Nephron progenitor cell (in vitro differentiated cells): ENCODE measurements around the gene CDC40.

Experiments
- DNase-seq: peaks from one replicate; pipeline ENCODE4 v3.0.0; 2021
- H3K27ac Mint-ChIP-seq: 2 replicates; pipeline ENCODE4 v1.8.0; 2021; ENCODE audit warnings: mild to moderate bottlenecking, moderate library complexity, mixed read lengths
- H3K27me3 Mint-ChIP-seq: 2 replicates; pipeline ENCODE4 v1.8.0; 2021; ENCODE audit warnings: mild to moderate bottlenecking, low read depth, mixed read lengths; ENCODE audit not compliant: poor library complexity
- H3K36me3 Mint-ChIP-seq: 2 replicates; pipeline ENCODE4 v1.8.0; 2021; ENCODE audit warnings: low read depth, mixed read lengths
- H3K4me1 Mint-ChIP-seq: 2 replicates; pipeline ENCODE4 v1.8.0; 2021; ENCODE audit warnings: mixed read lengths
- H3K4me3 Mint-ChIP-seq: 2 replicates; pipeline ENCODE4 v1.8.0; 2021; ENCODE audit warnings: mild to moderate bottlenecking, moderate library complexity, mixed read lengths
- H3K9me3 Mint-ChIP-seq: 2 replicates; pipeline ENCODE4 v1.8.0; 2021; ENCODE audit warnings: mild to moderate bottlenecking, moderate library complexity, mixed read lengths
- CTCF ChIP-seq: fragments of 200-600 bp; sonication (generic); IDR thresholded peaks from 2 replicates; pipeline ENCODE4 v1.5.0; 2021; ENCODE audit warnings: antibody characterized with exemption

The CDC40 gene

DNA sequence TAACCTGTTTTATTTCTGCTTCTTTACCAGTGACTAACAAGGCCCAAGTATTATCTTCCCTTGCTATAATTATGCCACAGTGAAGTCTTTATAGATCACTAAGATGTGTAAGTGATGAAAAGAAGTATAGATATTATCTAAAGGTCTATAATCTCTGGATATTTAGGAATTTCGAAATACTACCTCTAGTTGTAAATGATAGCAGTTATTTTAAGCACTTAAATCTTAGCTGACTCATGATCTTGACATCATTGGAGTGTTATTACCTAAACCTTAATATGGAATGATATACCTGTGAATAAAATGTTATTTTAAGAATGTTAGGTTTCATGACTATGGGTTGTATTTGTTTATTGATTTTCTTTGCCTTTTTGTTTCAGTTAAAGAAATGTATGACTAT is 31.5 kb downstream of the CDC40 start:
- peaks cover 60% of the 10 kb centered on the region for H3K36me3 Mint-ChIP-seq
- H3K4me1 Mint-ChIP-seq, result no peaks in the 10 kb centered on the region
- H3K27me3 Mint-ChIP-seq, result no peaks in the 10 kb centered on the region

DNA sequence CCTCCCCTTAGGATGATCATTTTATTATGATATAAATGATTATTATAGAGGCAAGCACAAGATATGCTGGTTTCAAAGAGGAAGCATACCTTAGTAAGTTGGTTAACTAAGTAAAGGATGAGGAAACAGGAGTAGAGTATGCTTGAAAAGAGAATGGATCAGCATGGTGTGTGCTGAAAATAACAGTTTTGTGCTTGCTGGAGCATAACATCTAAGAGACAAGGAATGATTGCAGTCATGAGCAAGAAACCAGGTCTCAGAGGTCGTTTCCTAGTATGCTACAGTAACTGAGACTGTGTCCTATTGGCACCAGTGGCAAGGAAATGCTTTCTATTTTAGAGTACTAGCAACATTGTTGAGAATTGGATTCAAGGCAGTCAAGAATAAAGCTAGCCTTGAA is 34.1 kb downstream of the CDC40 start:
- DNase-seq, result no peak
- no peaks in the 10 kb centered on the region for H3K4me1 Mint-ChIP-seq
- no peak overlapping the region for H3K4me3 Mint-ChIP-seq
- TF ChIP-seq CTCF, result no peak
- H3K27ac Mint-ChIP-seq, result no peak overlapping the region
- H3K36me3 Mint-ChIP-seq, result peaks cover 67% of the 10 kb centered on the region
- H3K9me3 Mint-ChIP-seq, result no peaks in the 10 kb centered on the region
- no peaks in the 10 kb centered on the region for H3K27me3 Mint-ChIP-seq

More for the DNA sequence above, 31.5 kb downstream of the CDC40 start:
- H3K27ac Mint-ChIP-seq, result no peak overlapping the region
- no peak for DNase-seq
- no peaks in the 10 kb centered on the region for H3K9me3 Mint-ChIP-seq
- H3K4me3 Mint-ChIP-seq, result no peak overlapping the region
- TF ChIP-seq CTCF, result no peak

DNA sequence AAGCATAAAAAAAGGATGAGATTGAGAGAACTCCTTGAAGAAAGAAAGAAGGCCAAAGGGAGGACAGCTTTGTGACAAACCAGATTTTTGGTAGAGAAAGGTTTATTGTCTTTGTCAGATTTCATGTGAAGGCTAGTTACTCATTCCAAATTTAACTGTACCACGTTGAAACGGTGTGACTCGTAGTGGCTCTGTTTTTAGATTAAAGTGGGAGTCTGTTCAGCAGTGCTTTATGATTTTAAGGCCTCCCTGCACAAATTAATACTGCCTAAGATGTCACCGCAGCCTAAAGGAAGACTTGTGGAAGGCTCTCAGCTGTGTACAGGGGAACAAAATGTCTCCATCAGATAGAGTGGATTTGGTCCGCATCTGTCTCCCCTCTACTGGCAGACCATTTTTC is 35.9 kb downstream of the CDC40 start:
- H3K27ac Mint-ChIP-seq, result no peak overlapping the region
- no peak overlapping the region for H3K4me3 Mint-ChIP-seq
- H3K36me3 Mint-ChIP-seq, result peaks cover 72% of the 10 kb centered on the region
- no peaks in the 10 kb centered on the region for H3K27me3 Mint-ChIP-seq
- DNase-seq, result no peak
- no peaks in the 10 kb centered on the region for H3K4me1 Mint-ChIP-seq
- TF ChIP-seq CTCF, result no peak
- H3K9me3 Mint-ChIP-seq, result no peaks in the 10 kb centered on the region

DNA sequence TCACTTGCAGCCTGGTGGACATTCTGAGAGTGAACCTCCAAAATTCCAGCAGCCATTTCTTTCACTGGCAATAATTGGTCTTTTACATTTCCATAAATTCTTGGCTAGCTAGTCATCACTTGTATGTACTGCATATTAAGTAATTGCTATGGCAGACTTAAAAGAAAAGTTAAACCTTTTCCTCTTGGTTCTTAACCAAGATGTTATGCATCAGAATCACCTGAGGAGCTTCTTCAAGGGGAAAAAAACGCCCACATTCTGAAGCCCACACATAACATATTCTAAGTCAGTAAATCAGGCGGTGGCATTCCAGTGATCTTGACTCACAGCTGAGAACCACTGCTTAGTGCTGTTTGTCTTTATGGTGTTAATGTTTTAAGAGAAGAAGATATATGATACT is 37.0 kb downstream of the CDC40 start:
- Mint-ChIP-seq H3K4me1 (no peaks in the 10 kb centered on the region), H3K36me3 (peaks cover 67% of the 10 kb centered on the region), H3K4me3 (no peak overlapping the region), H3K27me3 (no peaks in the 10 kb centered on the region), H3K27ac (no peak overlapping the region), H3K9me3 (no peaks in the 10 kb centered on the region)
- no peak for DNase-seq
- TF ChIP-seq CTCF, result no peak

DNA sequence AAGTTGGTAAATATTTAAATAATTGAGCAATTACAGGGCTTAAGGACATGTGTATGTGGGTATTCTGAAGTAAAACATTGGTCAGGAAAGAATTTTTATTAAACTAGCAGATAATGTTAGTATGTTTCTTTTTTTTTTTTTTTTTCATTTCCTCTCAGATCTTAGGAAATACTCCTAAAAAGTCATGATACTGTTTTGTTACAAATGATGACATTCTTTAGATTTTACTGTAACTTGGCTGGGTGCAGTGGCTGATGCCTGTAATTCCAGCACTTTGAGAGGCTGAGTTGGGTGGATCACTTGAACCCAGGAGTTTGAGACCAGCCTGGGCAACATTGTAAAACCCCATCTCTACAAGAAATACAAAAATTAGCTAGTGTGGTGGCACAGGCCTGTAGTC is 41.5 kb downstream of the CDC40 start:
- no peak for DNase-seq
- TF ChIP-seq CTCF, result no peak
- peaks cover 61% of the 10 kb centered on the region for H3K36me3 Mint-ChIP-seq
- peaks cover 6% of the 10 kb centered on the region for H3K4me1 Mint-ChIP-seq
- no peaks in the 10 kb centered on the region for H3K9me3 Mint-ChIP-seq
- no peak overlapping the region for H3K27ac Mint-ChIP-seq
- H3K27me3 Mint-ChIP-seq, result no peaks in the 10 kb centered on the region
- no peak overlapping the region for H3K4me3 Mint-ChIP-seq

GRCh38 chr6:110226261-110226660 is 46.0 kb downstream of the CDC40 start:
- no peak for TF ChIP-seq CTCF
- H3K27ac Mint-ChIP-seq, result no peak overlapping the region
- peaks cover 6% of the 10 kb centered on the region for H3K4me1 Mint-ChIP-seq
- peaks cover 42% of the 10 kb centered on the region for H3K36me3 Mint-ChIP-seq
- H3K27me3 Mint-ChIP-seq, result peaks cover 3% of the 10 kb centered on the region
- no peak for DNase-seq
- H3K4me3 Mint-ChIP-seq, result no peak overlapping the region
- H3K9me3 Mint-ChIP-seq, result no peaks in the 10 kb centered on the region
